Neural cell (in vitro differentiated cells): Measurements from ENCODE around the gene ACSM6. TPM values are rescaled to one million over a fixed set of nuclear protein-coding genes. Genes with fewer than 3 reads are reported as not detected.

Experiments
- H2AFZ ChIP-seq: fragments of 200-600, 300-800 bp; sonication (generic), shearing (Covaris generic); 2 replicates; pipeline ENCODE4 v1.6.0; 2014; ENCODE audit warnings: low read depth, mild to moderate bottlenecking, antibody characterized with exemption, low read length, moderate library complexity
- H3F3A ChIP-seq: fragments of 200-600 bp; shearing (Covaris generic); 2 replicates; pipeline ENCODE4 v1.6.1; 2016; ENCODE audit warnings: mild to moderate bottlenecking, moderate library complexity, mixed read lengths, antibody characterized with exemption, low read length; ENCODE audit not compliant: insufficient read depth, poor library complexity, severe bottlenecking
- H3K27ac ChIP-seq: fragments of 200-600, 300-800 bp; sonication (generic), shearing (Covaris generic); 2 replicates; pipeline ENCODE4 v1.5.1; 2014; ENCODE audit warnings: mild to moderate bottlenecking, low read length, moderate library complexity
- H3K27me3 ChIP-seq: fragments of 300-800, 200-600 bp; sonication (generic), shearing (Covaris generic); 2 replicates; pipeline ENCODE4 v1.6.0; 2014; ENCODE audit warnings: mild to moderate bottlenecking, low read depth, low read length, moderate library complexity; ENCODE audit not compliant: insufficient read depth
- H3K36me3 ChIP-seq: fragments of 300-800, 200-600 bp; sonication (generic), shearing (Covaris generic); 2 replicates; pipeline ENCODE4 v1.5.1; 2014; ENCODE audit warnings: mild to moderate bottlenecking, antibody characterized with exemption, low read length, moderate library complexity; ENCODE audit not compliant: insufficient read depth
- H3K4me2 ChIP-seq: fragments of 300-800, 200-600 bp; sonication (generic), shearing (Covaris generic); 2 replicates; pipeline ENCODE4 v1.6.0; 2014; ENCODE audit warnings: mild to moderate bottlenecking, low read length
- H3K4me3 ChIP-seq: fragments of 300-800, 200-600 bp; sonication (generic), shearing (Covaris generic); 2 replicates; pipeline ENCODE4 v1.5.1; 2014; ENCODE audit warnings: mild to moderate bottlenecking, low read length, moderate library complexity
- H3K79me2 ChIP-seq: fragments of 200-600 bp; shearing (Covaris generic); replicated peaks from 2 replicates; pipeline ENCODE4 v1.6.0; 2014; ENCODE audit warnings: mild to moderate bottlenecking, low read length, moderate library complexity; ENCODE audit not compliant: insufficient read depth
- H3K9ac ChIP-seq: fragments of 300-800, 200-600 bp; sonication (generic), shearing (Covaris generic); 2 replicates; pipeline ENCODE4 v1.6.1; 2016; ENCODE audit warnings: mild to moderate bottlenecking, low read length, mixed read lengths
- H3K9me2 ChIP-seq: fragments of 200-600 bp; shearing (Covaris generic); 2 replicates; pipeline ENCODE4 v1.6.1; 2016; ENCODE audit warnings: mild to moderate bottlenecking, low read length, mixed read lengths; ENCODE audit not compliant: insufficient read depth
- H3K9me3 ChIP-seq: fragments of 200-600, 300-800 bp; sonication (generic), shearing (Covaris generic); 2 replicates; pipeline ENCODE4 v1.6.1; 2016; ENCODE audit warnings: mild to moderate bottlenecking, mixed run types, low read length, moderate library complexity, mixed read lengths
- H4K20me1 ChIP-seq: fragments of 200-600 bp; shearing (Covaris generic); 2 replicates; pipeline ENCODE4 v1.6.1; 2016; ENCODE audit warnings: mild to moderate bottlenecking, mixed run types; ENCODE audit not compliant: insufficient read depth
- EP300 ChIP-seq: fragments of 450-650 bp; conservative IDR thresholded peaks from 2 replicates; pipeline ENCODE4 v1.6.1; 2014; ENCODE audit warnings: antibody characterized with exemption, mild to moderate bottlenecking, moderate library complexity; ENCODE audit not compliant: poor library complexity, severe bottlenecking
- EZH2 ChIP-seq: fragments of 200-600, 300-800 bp; shearing (Covaris generic), sonication (generic); IDR thresholded peaks from 2 replicates; pipeline ENCODE4 v1.6.1; 2014; ENCODE audit warnings: antibody characterized with exemption, low read length, borderline replicate concordance, mild to moderate bottlenecking; ENCODE audit not compliant: insufficient read depth, poor library complexity, severe bottlenecking
- MXI1 ChIP-seq: fragments of 450-650 bp; conservative IDR thresholded peaks from 2 replicates; pipeline ENCODE4 v1.6.1; 2014; ENCODE audit warnings: antibody characterized with exemption, mild to moderate bottlenecking; ENCODE audit not compliant: poor library complexity, severe bottlenecking
- POLR2AphosphoS5 ChIP-seq: IDR thresholded peaks from 2 replicates; pipeline ENCODE4 v1.6.1; 2012
- RAD21 ChIP-seq: fragments of 450-650 bp; conservative IDR thresholded peaks from 2 replicates; pipeline ENCODE4 v1.6.1; 2014; ENCODE audit warnings: antibody characterized with exemption, mild to moderate bottlenecking, moderate library complexity
- SMC3 ChIP-seq: fragments of 450-650 bp; conservative IDR thresholded peaks from 2 replicates; pipeline ENCODE4 v1.6.1; 2014; ENCODE audit warnings: antibody characterized with exemption, mild to moderate bottlenecking, moderate library complexity; ENCODE audit not compliant: poor library complexity
- TAF1 ChIP-seq: IDR thresholded peaks from 2 replicates; pipeline ENCODE4 v1.6.1; 2012; ENCODE audit warnings: low read depth
- polyA plus RNA-seq: library from polyadenylated mRNA; depleted of rRNA; stranded (reverse); fragments of >200 nt; gene quantifications from 2 replicates; pipeline ENCODE4 v1.2.3, GENCODE V29; 2014
- TF ChIP-seq, protein P1 (sequence below): IDR thresholded peaks from 2 replicates; pipeline ENCODE4 v1.6.1; 2012; ENCODE audit warnings: borderline replicate concordance
- TF ChIP-seq, protein P2 (sequence below): fragments of 450-650 bp; IDR thresholded peaks from 2 replicates; pipeline ENCODE4 v1.5.1; 2014; ENCODE audit warnings: antibody characterized with exemption, mild to moderate bottlenecking, moderate library complexity; ENCODE audit not compliant: poor library complexity, severe bottlenecking

The ACSM6 gene
- polyA plus RNA-seq, 1 donor from 2014 or later, result not detected

DNA sequence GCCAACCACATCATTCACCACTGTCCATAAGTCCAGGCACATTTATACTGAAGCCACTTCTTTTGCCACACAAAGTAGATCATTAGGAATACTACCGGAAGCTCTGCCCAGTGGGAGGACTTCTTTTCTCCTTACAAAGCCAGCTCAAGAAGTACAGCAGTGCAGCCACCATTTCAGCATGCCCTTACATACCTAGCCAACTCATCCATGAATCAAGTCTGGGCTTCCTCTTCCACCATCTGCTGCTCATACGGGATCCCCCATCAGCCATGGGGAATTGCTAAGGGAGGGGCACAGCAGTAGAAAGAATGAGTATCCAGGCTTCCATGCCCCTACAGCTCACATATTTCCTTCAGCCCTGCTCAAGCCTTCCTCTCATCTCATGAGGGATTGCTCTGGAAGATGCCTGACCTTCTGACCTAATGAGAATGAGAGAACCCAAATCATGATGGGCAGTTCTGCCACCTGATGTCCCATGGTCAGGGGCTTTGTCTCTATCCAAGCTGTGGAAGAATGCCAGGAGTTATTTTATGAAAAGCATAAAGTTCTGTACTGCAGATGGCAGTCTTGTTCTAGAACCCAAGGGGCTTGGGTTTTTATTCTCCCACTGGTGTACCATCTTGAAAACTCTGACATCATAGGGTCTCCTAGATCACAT is 39.5 kb downstream of the ACSM6 start:
- Histone ChIP-seq H3K9me2 (no peaks in the 10 kb centered on the region), H3K9ac (no peak overlapping the region), H3K36me3 (no peaks in the 10 kb centered on the region), H3K27me3 (no peaks in the 10 kb centered on the region), H3K27ac (no peak overlapping the region), H4K20me1 (no peaks in the 10 kb centered on the region), H3F3A (no peaks in the 10 kb centered on the region), H3K9me3 (no peaks in the 10 kb centered on the region), H3K79me2 (no peaks in the 10 kb centered on the region), H2AFZ (no peak overlapping the region), H3K4me3 (no peak overlapping the region), H3K4me2 (no peak overlapping the region)
- TF ChIP-seq EZH2 (no peak), SMC3 (no peak), RAD21 (no peak), POLR2AphosphoS5 (no peak), TAF1 (no peak), MXI1 (no peak), EP300 (no peak)
- TF ChIP-seq, protein P1, sequence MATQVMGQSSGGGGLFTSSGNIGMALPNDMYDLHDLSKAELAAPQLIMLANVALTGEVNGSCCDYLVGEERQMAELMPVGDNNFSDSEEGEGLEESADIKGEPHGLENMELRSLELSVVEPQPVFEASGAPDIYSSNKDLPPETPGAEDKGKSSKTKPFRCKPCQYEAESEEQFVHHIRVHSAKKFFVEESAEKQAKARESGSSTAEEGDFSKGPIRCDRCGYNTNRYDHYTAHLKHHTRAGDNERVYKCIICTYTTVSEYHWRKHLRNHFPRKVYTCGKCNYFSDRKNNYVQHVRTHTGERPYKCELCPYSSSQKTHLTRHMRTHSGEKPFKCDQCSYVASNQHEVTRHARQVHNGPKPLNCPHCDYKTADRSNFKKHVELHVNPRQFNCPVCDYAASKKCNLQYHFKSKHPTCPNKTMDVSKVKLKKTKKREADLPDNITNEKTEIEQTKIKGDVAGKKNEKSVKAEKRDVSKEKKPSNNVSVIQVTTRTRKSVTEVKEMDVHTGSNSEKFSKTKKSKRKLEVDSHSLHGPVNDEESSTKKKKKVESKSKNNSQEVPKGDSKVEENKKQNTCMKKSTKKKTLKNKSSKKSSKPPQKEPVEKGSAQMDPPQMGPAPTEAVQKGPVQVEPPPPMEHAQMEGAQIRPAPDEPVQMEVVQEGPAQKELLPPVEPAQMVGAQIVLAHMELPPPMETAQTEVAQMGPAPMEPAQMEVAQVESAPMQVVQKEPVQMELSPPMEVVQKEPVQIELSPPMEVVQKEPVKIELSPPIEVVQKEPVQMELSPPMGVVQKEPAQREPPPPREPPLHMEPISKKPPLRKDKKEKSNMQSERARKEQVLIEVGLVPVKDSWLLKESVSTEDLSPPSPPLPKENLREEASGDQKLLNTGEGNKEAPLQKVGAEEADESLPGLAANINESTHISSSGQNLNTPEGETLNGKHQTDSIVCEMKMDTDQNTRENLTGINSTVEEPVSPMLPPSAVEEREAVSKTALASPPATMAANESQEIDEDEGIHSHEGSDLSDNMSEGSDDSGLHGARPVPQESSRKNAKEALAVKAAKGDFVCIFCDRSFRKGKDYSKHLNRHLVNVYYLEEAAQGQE, result no peak
- TF ChIP-seq, protein P2, sequence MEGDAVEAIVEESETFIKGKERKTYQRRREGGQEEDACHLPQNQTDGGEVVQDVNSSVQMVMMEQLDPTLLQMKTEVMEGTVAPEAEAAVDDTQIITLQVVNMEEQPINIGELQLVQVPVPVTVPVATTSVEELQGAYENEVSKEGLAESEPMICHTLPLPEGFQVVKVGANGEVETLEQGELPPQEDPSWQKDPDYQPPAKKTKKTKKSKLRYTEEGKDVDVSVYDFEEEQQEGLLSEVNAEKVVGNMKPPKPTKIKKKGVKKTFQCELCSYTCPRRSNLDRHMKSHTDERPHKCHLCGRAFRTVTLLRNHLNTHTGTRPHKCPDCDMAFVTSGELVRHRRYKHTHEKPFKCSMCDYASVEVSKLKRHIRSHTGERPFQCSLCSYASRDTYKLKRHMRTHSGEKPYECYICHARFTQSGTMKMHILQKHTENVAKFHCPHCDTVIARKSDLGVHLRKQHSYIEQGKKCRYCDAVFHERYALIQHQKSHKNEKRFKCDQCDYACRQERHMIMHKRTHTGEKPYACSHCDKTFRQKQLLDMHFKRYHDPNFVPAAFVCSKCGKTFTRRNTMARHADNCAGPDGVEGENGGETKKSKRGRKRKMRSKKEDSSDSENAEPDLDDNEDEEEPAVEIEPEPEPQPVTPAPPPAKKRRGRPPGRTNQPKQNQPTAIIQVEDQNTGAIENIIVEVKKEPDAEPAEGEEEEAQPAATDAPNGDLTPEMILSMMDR, result no peak

DNA sequence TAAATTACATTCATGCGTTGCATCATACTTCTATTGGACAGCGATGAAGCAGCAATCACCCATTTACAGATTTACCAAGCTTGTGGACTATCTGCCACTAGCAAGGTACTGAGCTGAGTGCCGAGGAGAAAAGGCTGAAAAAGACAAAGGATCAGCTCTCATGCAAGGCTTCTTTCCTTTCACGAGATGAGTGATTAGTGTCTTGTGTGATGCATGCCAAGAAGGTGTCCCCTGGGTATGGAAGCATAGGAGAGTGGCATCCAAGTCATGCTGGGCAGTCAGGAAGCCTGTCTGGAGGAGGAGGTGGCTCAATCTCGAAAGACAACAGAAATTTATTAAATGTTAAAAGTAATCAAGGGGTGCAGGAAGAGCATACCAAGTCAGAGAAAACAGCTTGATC is 40.9 kb downstream of the ACSM6 start:
- no peak overlapping the region for H3K4me3 ChIP-seq
- H3K9ac ChIP-seq, result no peak overlapping the region
- H3K9me3 ChIP-seq, result no peaks in the 10 kb centered on the region
- H4K20me1 ChIP-seq, result no peaks in the 10 kb centered on the region
- no peaks in the 10 kb centered on the region for H3K9me2 ChIP-seq
- TF ChIP-seq, protein P1, result no peak
- no peak for TF ChIP-seq EZH2
- TF ChIP-seq TAF1, result no peak
- TF ChIP-seq, protein P2, result no peak
- TF ChIP-seq POLR2AphosphoS5, result no peak
- no peak for TF ChIP-seq MXI1
- no peak for TF ChIP-seq EP300
- no peak for TF ChIP-seq RAD21
- no peak for TF ChIP-seq SMC3
- H3F3A ChIP-seq, result no peaks in the 10 kb centered on the region
- no peak overlapping the region for H2AFZ ChIP-seq
- H3K4me2 ChIP-seq, result no peak overlapping the region
- H3K36me3 ChIP-seq, result no peaks in the 10 kb centered on the region
- H3K27ac ChIP-seq, result no peak overlapping the region
- no peaks in the 10 kb centered on the region for H3K27me3 ChIP-seq
- no peaks in the 10 kb centered on the region for H3K79me2 ChIP-seq
